GM18526 (cell line): ENCODE measurements around the gene NPM1.

Experiments
- POLR2A ChIP-seq: IDR thresholded peaks from 3 replicates; pipeline ENCODE4 v1.6.1; 2011; ENCODE audit not compliant: insufficient read length; ENCODE audit errors: extremely low read depth

NPM1 gene

DNA sequence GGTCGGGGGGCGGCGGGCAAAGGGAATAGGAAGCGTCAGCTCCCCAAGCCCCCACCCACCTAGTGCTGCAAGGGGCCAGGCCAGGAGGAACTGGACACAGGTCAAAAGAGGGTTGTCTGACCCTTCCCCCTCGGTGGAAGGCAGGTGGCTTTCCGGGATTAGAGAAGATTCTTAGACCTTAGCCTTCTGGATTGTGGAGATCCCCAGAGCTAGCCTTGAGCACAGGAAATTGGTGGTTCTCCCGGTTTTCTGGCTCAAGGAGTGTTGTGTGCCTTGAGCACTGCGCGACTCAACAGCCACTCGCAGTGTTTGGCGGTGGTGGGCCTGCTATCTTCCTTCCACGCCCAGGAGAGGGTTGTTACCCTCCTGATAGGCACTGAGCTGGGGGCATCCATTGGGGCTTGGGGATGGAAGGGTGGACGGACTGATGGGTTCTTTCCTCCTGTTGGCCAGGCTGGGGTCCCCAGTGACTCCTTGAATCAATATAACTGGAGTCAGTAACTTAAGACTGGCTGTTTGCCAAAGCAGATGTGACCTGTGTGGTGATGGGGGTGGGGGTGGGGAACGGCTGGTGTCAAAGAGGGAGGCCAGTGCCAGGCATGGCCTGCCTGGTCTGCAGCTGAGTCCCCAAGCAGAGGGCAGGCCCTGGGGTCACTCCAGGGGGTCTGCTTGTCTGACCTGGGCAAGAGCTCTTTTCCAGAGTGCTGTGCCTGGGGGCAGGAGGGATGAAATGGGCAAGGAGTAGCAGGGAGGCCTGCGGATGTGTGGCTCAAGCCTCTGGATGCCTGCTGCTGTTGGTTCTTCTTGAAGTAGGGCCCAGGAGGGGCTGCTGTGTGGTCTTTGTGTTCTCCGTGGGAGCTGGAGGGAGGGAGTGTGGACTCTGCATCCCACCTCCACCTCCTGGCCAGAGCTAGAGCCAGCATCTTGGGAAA, 33.9 kb downstream of the NPM1 start:
- no peak for TF ChIP-seq POLR2A

DNA sequence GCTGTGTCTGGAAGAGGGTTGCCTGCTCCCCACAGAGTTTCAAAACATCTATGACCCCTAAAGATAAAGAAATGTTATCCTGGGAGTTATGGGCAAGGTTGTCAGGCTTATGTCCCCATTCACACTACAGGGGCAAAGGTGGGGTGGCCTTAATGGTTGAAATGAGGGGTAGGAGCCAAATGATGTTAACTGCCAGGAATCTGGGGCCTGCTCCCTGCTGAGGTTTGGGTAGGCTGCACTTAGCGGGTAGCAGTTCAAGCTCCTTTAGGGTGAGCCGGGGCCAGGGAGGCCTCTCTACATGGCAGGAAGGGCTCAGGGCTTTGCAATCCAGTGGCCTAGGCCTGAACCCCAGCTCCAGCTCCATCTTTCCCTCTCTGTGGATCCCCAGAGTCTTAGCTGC, 34.8 kb downstream of the NPM1 start:
- TF ChIP-seq POLR2A = no peak

DNA sequence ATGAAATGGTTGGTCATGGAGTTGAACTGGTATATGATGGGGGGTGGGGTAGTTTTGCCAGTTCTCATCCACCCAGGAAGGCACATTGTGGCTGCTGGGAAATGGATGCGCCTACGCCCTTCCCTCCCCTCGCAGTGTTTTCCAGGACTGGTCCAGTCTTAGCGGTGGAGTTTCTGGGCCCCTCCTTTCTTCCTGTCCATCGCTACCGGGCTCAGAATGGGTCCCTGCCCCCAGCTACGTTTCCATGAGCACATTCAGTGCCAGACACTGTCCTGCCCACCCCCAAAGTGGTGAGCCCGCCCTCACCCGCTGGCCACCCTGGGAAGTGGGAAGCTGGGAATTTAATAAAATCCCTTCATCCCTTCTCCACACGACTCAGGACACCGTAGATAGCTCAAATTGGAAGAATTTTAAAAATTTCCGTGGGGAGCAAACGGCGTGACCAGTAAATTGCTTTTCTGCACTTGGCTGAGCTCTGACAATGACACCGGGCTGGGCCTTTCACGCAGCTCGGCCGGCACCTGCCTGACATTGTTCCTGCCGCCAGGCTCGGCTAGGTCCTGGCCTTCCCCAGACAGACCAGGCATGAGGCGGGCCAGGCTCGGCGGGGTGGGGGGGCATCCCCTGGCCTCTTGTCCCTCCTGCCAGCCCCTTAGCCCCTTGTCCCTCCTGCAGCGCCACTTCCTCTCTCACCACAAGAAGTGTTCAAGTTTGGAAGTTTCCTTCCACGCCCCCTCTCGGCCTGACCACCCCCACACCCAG, 35.4 kb downstream of the NPM1 start:
- TF ChIP-seq POLR2A = no peak

DNA sequence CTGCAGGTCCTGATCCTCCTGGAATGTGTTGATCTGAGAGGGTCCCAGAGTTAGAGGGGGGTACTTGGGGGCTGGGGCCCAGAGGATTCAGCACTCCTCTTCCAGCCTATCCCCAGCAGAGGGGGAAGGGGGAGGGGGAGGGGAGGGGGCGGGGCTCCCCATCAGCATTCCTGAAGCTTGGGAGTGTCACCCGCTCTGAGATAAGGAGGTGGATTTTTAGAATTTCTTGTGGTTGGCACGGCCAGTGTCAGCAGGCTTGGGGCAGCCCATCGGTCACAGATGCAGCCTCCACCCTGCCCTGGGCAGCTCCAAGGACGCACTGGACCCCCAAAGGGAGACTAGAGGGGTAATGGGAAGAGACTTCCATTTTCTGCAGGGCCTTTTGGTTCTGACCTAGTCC, 37.1 kb downstream of the NPM1 start:
- TF ChIP-seq POLR2A = no peak

DNA sequence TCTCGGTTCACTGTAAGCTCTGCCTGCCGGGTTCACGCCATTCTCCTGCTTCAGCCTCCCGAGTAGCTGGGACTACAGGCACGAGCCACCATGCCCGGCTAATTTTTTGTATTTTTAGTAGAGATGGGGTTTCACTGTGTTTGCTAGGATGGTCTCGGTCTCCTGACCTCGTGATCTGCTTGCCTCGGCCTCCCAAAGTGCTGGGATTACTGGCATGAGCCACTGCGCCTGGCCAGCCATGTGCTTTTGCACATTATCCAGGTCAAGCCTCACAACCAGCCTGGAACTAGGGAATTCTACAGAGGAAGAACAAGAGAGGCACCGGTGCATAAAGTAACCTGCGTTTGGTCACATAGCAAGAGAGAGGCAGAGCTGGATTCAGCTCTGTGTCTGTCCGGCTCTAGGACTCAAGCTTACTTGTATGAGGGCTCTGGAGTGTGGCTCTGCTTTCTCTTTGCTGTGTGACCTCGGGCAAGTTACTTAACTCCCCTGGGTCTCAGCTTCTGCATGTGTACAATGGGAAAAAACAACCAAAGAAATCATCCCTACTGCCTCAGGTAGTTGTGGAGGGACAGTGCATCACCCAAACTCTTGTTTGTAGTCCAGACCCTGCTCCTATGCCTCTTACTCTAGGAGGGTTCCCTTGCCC, 38.1 kb downstream of the NPM1 start:
- no peak for TF ChIP-seq POLR2A

DNA sequence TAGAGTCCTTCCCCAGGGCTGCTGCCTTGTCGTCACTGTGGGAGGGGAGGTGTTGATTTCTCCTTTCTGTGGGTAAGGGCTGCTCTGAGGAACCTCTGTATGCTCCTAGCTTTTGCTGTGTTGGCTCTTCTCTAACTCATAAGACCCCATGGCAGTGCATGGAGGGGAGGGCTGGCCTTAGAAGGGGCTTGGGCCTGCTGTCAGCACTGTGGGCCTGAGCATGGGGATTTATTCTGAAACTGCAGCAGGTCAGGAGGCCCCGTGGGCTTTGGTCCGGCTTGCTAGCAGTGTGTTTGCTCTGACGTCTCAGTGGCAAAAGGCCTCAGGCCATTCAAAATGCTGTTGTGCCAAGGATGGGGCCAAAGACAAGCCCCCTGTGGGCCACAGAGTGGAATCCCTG, 38.6 kb downstream of the NPM1 start:
- TF ChIP-seq POLR2A = no peak

DNA sequence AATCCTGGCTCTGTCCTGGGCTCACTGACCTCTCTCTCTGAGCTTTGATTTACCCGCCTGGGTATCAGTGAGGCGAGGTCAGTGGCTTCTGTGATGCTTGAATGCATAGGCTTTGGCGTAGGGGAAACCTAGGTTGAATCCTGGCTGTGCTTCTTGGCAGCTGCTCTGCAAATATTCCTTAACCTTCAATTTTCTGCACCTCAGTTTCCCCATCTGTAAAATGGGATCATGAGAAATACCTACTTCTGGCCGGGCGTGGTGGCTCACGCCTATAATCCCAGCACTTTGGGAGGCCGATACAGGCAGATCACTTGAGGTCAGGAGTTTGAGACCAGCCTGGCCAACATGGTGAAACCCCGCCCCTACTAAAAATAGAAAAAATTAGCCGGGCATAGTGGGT, 39.0 kb downstream of the NPM1 start:
- no peak for TF ChIP-seq POLR2A

DNA sequence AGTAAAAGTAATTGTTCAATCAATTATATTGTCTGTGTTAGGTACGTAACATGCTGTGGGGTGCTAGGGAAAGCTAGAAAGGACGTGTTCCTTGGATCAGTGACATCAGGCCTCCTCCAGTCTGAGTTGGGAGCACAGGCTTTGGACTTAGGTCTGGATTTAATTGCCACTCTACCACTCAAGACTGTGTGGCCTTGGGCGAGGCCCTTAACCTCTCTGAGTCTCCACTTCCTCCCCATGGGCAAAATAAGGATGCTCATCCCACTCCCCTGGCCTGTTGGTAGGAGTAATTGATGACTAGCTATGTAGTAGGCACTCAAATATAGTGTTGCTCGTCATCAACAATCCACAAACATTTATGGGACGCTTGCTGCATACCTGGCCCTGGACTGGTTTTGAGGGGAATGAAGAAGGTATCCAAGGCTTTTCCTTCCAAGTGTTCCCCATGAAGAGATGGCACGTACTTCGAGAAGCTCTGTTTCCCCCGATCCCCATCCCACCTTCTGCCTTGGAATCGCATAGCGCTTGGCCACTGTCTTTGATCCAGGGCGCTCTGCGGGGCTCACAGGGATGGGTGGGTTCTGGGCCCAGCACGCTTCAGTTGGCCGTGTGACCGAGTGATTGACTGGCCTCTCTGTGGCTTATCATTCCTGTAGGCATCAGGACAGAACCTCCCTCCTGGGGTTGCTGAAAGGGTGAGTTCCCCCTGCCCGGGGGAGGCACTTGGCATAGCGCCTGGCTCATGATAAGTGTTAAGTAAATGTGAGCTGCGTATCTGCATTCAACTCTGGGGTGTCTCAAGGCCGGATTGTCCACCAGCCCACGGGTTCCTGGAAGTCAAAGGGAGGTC, 39.9 kb downstream of the NPM1 start:
- TF ChIP-seq POLR2A = no peak

DNA sequence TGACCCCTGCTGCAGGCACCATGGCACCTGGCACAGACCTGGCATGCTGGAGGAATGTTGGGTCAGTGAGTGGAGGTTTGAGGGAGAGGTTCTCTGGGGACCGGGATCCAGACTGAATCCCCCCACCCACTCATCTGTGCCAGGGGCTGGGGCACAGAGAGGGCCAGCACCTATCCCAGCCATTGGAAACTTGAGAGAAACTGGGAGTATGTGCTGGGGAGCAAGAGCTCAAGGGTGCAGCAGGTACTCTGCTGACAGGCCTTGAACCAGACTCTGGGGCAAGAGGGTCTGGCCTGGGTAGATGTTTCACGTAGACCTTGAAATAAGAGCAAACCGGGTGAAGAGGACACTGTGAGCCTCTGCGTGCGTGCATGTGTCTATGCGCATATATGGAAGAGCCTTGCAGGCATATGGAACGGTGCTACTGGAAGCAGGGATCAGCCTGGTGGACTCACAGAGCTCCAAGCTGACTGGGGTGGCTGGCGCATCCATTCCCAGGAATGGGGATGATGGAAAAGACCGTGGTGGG, 40.6 kb downstream of the NPM1 start:
- TF ChIP-seq POLR2A = no peak

DNA sequence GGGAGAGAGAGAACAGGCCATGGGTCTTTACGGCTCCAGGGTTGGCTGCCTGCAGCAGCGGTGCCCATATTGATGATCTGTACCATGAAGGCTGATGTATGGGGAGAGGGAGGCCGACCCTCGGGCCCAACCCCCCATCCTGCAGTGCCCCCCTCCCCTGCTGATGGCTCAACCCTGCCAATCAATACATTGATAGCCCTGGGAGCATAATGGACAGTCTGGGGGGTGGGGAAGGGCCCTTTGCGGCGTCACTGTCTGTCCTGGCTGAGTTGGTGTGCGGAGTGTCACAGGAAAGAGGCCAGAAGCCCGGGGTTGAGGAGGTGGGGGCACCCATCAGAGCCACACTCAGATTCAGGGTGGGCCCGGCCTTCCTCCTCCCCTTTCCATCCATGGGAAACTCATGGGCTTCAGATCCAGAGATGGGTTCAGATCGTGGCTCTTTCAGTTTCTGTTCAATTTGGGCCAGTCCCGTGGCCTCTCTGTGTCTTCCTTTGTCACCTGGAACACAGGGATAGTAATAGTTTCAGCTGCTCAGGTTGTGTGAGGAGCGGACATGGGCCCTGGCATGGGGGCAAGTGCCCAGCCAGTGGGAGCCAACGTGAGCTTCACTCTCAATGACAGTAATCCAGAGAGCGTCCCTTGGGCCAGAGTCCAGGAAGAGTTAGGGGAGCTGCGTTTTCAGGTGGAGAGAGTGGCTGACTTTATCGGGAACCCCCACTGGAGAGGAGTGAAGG, 41.3 kb downstream of the NPM1 start:
- TF ChIP-seq POLR2A = no peak

DNA sequence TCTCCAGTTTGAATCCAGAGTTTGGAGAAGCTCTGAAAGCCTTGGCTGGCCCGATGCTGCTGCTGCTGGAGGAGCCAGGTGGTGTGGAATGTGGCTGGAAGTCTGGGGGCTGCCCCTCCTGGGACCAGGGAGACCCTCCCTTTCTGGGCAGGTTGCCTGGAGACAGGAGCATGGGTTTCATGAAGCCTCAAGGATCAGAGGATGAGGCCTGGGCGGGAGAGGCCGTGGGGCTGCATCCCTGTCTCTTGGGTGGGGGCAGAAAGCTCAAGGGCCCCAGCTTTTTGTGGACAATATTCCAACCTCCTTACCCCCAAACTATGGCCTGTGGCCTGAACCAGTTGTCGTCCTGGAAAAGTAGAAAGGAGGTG, 41.9 kb downstream of the NPM1 start:
- TF ChIP-seq POLR2A = no peak

DNA sequence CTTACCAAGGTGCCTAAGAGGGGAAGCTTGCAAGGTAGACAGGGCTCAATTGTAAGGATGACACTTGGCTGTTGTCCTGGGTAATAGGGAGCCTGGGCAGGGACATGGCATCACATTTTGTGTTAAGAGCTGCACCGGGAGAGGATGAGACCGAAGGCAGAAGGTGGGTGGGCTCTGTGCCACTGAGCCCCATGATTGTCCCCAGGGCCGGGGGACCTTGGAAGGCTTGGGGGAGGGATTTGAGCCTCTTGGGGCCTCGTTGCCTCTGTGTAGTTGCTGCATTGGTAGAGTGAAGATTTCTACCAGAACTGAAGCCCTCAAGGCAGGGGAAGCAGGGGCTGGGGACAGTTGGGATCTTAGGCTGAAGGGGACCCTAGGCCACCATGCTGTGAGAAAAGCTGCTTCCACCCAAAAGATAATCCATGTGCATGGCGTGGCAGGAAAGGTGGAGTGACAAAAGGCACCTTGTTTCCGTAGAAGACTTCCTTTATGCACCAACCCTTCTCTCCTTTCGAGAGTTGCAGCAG, 43.7 kb downstream of the NPM1 start:
- no peak for TF ChIP-seq POLR2A

DNA sequence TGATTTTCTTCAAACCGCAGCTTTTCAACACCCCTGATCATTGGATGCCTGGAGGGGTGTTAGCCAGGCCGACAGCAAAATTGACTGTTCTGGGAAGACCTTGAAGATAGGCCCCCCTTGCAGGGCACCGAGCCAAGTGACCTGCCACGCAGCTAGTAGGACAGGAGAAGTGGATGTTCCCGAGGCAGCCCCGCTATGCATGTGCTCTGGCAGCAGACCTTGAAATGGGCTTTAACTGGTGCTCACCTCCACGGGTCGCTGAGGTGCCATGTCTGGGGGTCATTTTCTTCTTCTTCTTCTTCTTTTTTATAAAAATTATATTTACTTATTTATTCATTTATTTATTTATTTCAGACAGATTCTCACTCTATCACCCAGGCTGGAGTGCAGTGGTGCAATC, 44.4 kb downstream of the NPM1 start:
- TF ChIP-seq POLR2A = no peak
